Natural killer cell (primary cell): ENCODE data around the gene SYCP2. TPM values are rescaled to one million over a fixed set of nuclear protein-coding genes. Genes with fewer than 3 reads are reported as not detected.

Experiments
- ATAC-seq, 3 donors: fragments of 150-1000 bp in 2 of 3; fragments of 200-7000 bp in 1 of 3; cut with Tn5 transposase; 1 replicate in 1 of 3; 2 replicates in 2 of 3; pipeline ENCODE4 v1.10.0; 2021; ENCODE audit warnings: mild to moderate bottlenecking in 2 of 3, moderate library complexity in 2 of 3
- DNase-seq, 2 donors: peaks; one replicate each; pipeline versions ENCODE4 v3.0.0 to v3.0.0-alpha.2; 2013 to 2021; ENCODE audit warnings: mixed read lengths in 1 of 2
- H3K27ac ChIP-seq: one replicate; pipeline ENCODE4 v1.5.1; 2013; ENCODE audit warnings: mild to moderate bottlenecking, low read length
- H3K27me3 ChIP-seq: one replicate; pipeline ENCODE4 v1.6.1; 2013; ENCODE audit warnings: low read length; ENCODE audit not compliant: control insufficient read depth, insufficient read depth
- H3K36me3 ChIP-seq: one replicate; pipeline ENCODE4 v1.6.1; 2013; ENCODE audit warnings: low read length; ENCODE audit not compliant: control insufficient read depth, insufficient read depth
- H3K4me1 ChIP-seq: one replicate; pipeline ENCODE4 v1.6.1; 2013; ENCODE audit warnings: low read length; ENCODE audit not compliant: control insufficient read depth, insufficient read depth
- H3K4me3 ChIP-seq: one replicate; pipeline ENCODE4 v1.5.1; 2013; ENCODE audit warnings: low read length
- H3K9me3 ChIP-seq: one replicate; pipeline ENCODE4 v1.6.1; 2013; ENCODE audit warnings: low read length; ENCODE audit not compliant: control insufficient read depth, insufficient read depth
- H3K27ac Mint-ChIP-seq, 2 donors: one replicate each; pipeline ENCODE4 v1.8.0; 2022; ENCODE audit warnings: mild to moderate bottlenecking in 2 of 2, mixed read lengths in 2 of 2, moderate library complexity in 1 of 2
- H3K27me3 Mint-ChIP-seq, 2 donors: one replicate each; pipeline ENCODE4 v1.8.0; 2022; ENCODE audit warnings: low read depth in 2 of 2, mixed read lengths in 2 of 2
- H3K36me3 Mint-ChIP-seq: one replicate; pipeline ENCODE4 v1.8.0; 2022; ENCODE audit warnings: mixed read lengths
- H3K4me1 Mint-ChIP-seq, 2 donors: one replicate each; pipeline ENCODE4 v1.8.0; 2022; ENCODE audit warnings: mixed read lengths in 2 of 2
- H3K4me3 Mint-ChIP-seq: one replicate; pipeline ENCODE4 v1.8.0; 2022; ENCODE audit warnings: mild to moderate bottlenecking, moderate library complexity, mixed read lengths
- H3K9me3 Mint-ChIP-seq, 2 donors: one replicate each; pipeline ENCODE4 v1.8.0; 2022; ENCODE audit warnings: mixed read lengths in 2 of 2
- CTCF ChIP-seq: fragments of 200-600 bp; IDR thresholded peaks from one replicate; pipeline ENCODE4 v1.8.0; 2022; ENCODE audit warnings: antibody characterized with exemption
- WGBS: methylation state at CpG from one replicate; pipeline ENCODE4 v1.1.7; 2013; ENCODE audit warnings: missing lambda C conversion rate; ENCODE audit not compliant: insufficient coverage; 5-methylcytosine and 5-hydroxymethylcytosine counted together
- intact Hi-C: fragments of 100-400 bp; cut with micrococcal nuclease; formaldehyde crosslinking; loops from one replicate; pipeline ENCODE4 v1.14.2; 2022
- total RNA-seq, 4 donors: library from RNA; stranded (reverse); fragments of 120-200 nt in 1 of 4; gene quantifications; one replicate each; pipeline versions ENCODE4 v1.2.3 to v1.2.4, GENCODE V29; 2013 to 2022

The SYCP2 gene
- total RNA-seq, 3 donors from 2014 or later (not counting 1 experiment from before 2014, with no cell fraction given): 5.9 to 8.6 (median 7.0) TPM

- ATAC-seq: no peak
- intact Hi-C loops: no loop called here
- no peaks in the 10 kb centered on the region for H3K4me1 ChIP-seq
- Mint-ChIP-seq H3K4me1 (no peaks in the 10 kb centered on the region), H3K9me3 (no peaks in the 10 kb centered on the region), H3K27ac (no peak overlapping the region), H3K27me3 (no peaks in the 10 kb centered on the region), H3K36me3 (no peaks in the 10 kb centered on the region), H3K4me3 (no peak overlapping the region)
- TF ChIP-seq CTCF: no peak
- no peak for DNase-seq
- H3K36me3 ChIP-seq: no peaks in the 10 kb centered on the region
- H3K27me3 ChIP-seq: no peaks in the 10 kb centered on the region
- H3K9me3 ChIP-seq: no peaks in the 10 kb centered on the region
- H3K27ac ChIP-seq: no peak overlapping the region
- no peak overlapping the region for H3K4me3 ChIP-seq
- WGBS: 95% methylated on average over 2 of the region's 3 CpGs
These were observed 33.0 kb upstream of the SYCP2 start for GRCh38 chr20:59966428-59966827.

GRCh38 chr20:59962155-59962554 lies 28.7 kb upstream of the SYCP2 start:
- H3K36me3 ChIP-seq: no peaks in the 10 kb centered on the region
- no peaks in the 10 kb centered on the region for H3K27me3 ChIP-seq
- WGBS: 87% methylated on average over 6 of the region's 6 CpGs
- ATAC-seq: no peak
- H3K4me3 ChIP-seq: no peak overlapping the region
- Mint-ChIP-seq H3K4me3 (no peak overlapping the region), H3K27me3 (no peaks in the 10 kb centered on the region), H3K36me3 (no peaks in the 10 kb centered on the region), H3K9me3 (no peaks in the 10 kb centered on the region), H3K4me1 (no peaks in the 10 kb centered on the region), H3K27ac (no peak overlapping the region)
- intact Hi-C loops: no loop called here
- no peak for DNase-seq
- H3K9me3 ChIP-seq: no peaks in the 10 kb centered on the region
- no peak overlapping the region for H3K27ac ChIP-seq
- no peaks in the 10 kb centered on the region for H3K4me1 ChIP-seq
- TF ChIP-seq CTCF: no peak

- no peak for ATAC-seq
- Histone ChIP-seq H3K9me3 (no peaks in the 10 kb centered on the region), H3K4me3 (no peak overlapping the region), H3K36me3 (no peaks in the 10 kb centered on the region), H3K27me3 (no peaks in the 10 kb centered on the region), H3K4me1 (no peaks in the 10 kb centered on the region), H3K27ac (no peak overlapping the region)
- H3K4me3 Mint-ChIP-seq: no peak overlapping the region
- no peaks in the 10 kb centered on the region for H3K36me3 Mint-ChIP-seq
- 92% methylated on average over 2 of the region's 2 CpGs for WGBS
- TF ChIP-seq CTCF: no peak
- no peak overlapping the region for H3K27ac Mint-ChIP-seq
- no peak for DNase-seq
- H3K9me3 Mint-ChIP-seq: no peaks in the 10 kb centered on the region
- intact Hi-C loops: no loop called here
- H3K27me3 Mint-ChIP-seq: no peaks in the 10 kb centered on the region
- H3K4me1 Mint-ChIP-seq: no peaks in the 10 kb centered on the region
These were observed 28.0 kb upstream of the SYCP2 start for GRCh38 chr20:59961423-59961822.

GRCh38 chr20:59958626-59959025 lies 25.2 kb upstream of the SYCP2 start:
- Histone ChIP-seq H3K9me3 (no peaks in the 10 kb centered on the region), H3K27me3 (no peaks in the 10 kb centered on the region), H3K27ac (no peak overlapping the region), H3K36me3 (no peaks in the 10 kb centered on the region), H3K4me3 (no peak overlapping the region), H3K4me1 (no peaks in the 10 kb centered on the region)
- DNase-seq (no peak), ATAC-seq (no peak)
- no peaks in the 10 kb centered on the region for H3K27me3 Mint-ChIP-seq
- no peaks in the 10 kb centered on the region for H3K9me3 Mint-ChIP-seq
- H3K27ac Mint-ChIP-seq: no peak overlapping the region
- no peak overlapping the region for H3K4me3 Mint-ChIP-seq
- TF ChIP-seq CTCF: no peak
- no peaks in the 10 kb centered on the region for H3K4me1 Mint-ChIP-seq
- intact Hi-C loops: no loop called here
- 94% methylated on average over 4 of the region's 4 CpGs for WGBS
- H3K36me3 Mint-ChIP-seq: no peaks in the 10 kb centered on the region
